Lung (tissue), 12 donors: ENCODE data around the gene ABCB8. TPM values are rescaled to one million over a fixed set of nuclear protein-coding genes. Genes with fewer than 3 reads are reported as not detected.

Experiments used
- ATAC-seq: fragments of 200-7000 bp; cut with Tn5 transposase; one replicate; pipeline ENCODE4 v1.9.1; 2020; ENCODE audit warnings: moderate number of reproducible peaks; ENCODE audit not compliant: insufficient read depth, low FRiP score
- DNase-seq, 3 donors: peaks; one replicate each; pipeline ENCODE4 v3.0.0-alpha.2; 2013 to 2017
- H3K27ac ChIP-seq, 2 donors: one replicate each; pipeline ENCODE4 v1.5.1; 2013; ENCODE audit warnings: mild to moderate bottlenecking in 2 of 2, moderate library complexity in 2 of 2, control low read depth in 1 of 2, inconsistent platforms in 1 of 2, low read depth in 1 of 2, low read length in 1 of 2
- H3K27me3 ChIP-seq, 3 donors: one replicate each; pipeline ENCODE4 v1.5.1; 2013; ENCODE audit warnings: low read length in 2 of 3; ENCODE audit not compliant: control insufficient read depth in 3 of 3, insufficient read depth in 3 of 3
- H3K36me3 ChIP-seq, 4 donors: one replicate each; pipeline ENCODE4 v1.5.1; 2013; ENCODE audit warnings: low read length in 4 of 4, mild to moderate bottlenecking in 1 of 4, moderate library complexity in 1 of 4; ENCODE audit not compliant: control insufficient read depth in 4 of 4, insufficient read depth in 4 of 4
- H3K4me1 ChIP-seq, 5 donors: one replicate each; pipeline ENCODE4 v1.5.1; 2013; ENCODE audit warnings: low read length in 5 of 5, mild to moderate bottlenecking in 2 of 5, moderate library complexity in 1 of 5; ENCODE audit not compliant: control insufficient read depth in 5 of 5, insufficient read depth in 5 of 5
- H3K4me3 ChIP-seq: one replicate; pipeline ENCODE4 v1.5.1; 2013; ENCODE audit warnings: mild to moderate bottlenecking, control low read depth, moderate library complexity
- H3K9ac ChIP-seq, 2 donors: one replicate each; pipeline ENCODE4 v1.5.1; 2013; ENCODE audit warnings: low read length in 2 of 2, control low read depth in 1 of 2; ENCODE audit not compliant: insufficient read depth in 1 of 2
- H3K9me3 ChIP-seq, 4 donors: one replicate each; pipeline ENCODE4 v1.5.1; 2013; ENCODE audit warnings: low read length in 3 of 4, mild to moderate bottlenecking in 1 of 4, moderate library complexity in 1 of 4; ENCODE audit not compliant: control insufficient read depth in 4 of 4, insufficient read depth in 3 of 4
- CTCF ChIP-seq: IDR thresholded peaks from 2 replicates; pipeline ENCODE4 v1.5.1; 2012; ENCODE audit warnings: mild to moderate bottlenecking; ENCODE audit errors: control extremely low read depth, extremely low read depth
- whole genome bisulfite sequencing, 2 donors: extraction: QIAGEN DNeasy Blood & Tissue Kit; methylation state at CpG; one replicate each; pipeline ENCODE4 v1.1.7; 2013; 5-methylcytosine and 5-hydroxymethylcytosine counted together
- polyA plus RNA-seq, 2 donors: library from polyadenylated mRNA; stranded (reverse); fragments of 200-250 nt; gene quantifications; one replicate each; pipeline ENCODE4 v1.2.1, GENCODE V29; 2013
- total RNA-seq, 2 donors: library from RNA; depleted of rRNA in 1 of 2; stranded (reverse); fragments of >200 nt in 1 of 2; gene quantifications; one replicate each; pipeline ENCODE4 v1.2.1, GENCODE V29; 2014 to 2021
- donor health status: control.
- donor health status: control.
- donor health status: Bipolar disorder and iron deficiency.
- donor health status: healthy.
- donor health status: DM: yes; HTN: yes; CAD: no.

The ABCB8 gene
- total and polyA plus RNA-seq, 4 donors, result 21.8 to 61.5 (median 28.8) TPM

DNA sequence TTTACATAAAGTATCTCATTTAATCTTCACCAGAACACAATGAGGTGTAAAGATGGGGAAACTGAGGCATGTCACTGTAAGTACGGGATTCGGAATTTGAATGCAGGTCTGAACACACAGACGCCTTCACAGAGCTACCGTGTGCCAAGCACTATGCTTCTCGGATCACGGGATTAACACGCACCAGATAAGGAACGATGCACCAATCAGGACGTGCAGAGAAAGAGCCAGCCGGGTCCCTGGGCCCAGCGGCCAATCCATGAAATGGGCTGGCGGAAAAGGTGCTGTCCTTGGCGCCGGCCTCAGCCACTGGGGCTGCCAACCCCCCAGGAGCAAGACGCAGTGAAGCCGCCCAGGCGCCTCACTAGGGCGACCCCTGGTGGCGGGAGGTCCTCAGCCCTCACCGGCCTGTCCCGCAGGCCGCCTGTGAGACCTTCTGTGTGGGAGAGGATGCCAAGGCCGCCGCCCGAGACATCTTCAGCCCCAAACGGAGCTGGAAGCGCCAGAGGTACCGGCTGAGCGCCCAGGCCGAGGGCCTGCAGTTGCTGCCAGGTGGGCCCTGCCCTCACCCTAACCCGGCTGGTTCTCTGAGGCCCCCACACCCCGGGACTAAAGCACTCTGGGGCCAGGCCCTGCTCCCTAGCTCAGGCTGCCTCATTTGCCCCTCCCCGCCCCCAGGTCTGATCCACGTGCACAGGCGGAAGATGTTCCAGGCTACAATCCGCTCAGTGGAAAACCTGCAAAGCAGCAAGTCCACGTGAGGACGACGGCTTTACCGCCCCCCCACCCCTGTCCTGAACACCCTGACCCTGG is 19.5 kb upstream of the ABCB8 start:
- WGBS, 2 donors, result 57 to 60% methylated on average over 39 to 40 of the region's 40 CpGs
- Histone ChIP-seq H3K4me3 (no peak overlapping the region), H3K9ac (peak overlapping the region in 1 of 2 donors; percentile 36), H3K27ac (no peak overlapping the region), H3K4me1 (peaks cover 0 to 36% (median 27%) of the 10 kb centered on the region in 5 donors), H3K27me3 (no peaks in the 10 kb centered on the region), H3K9me3 (no peaks in the 10 kb centered on the region), H3K36me3 (peaks cover 0 to 7% (median 0%) of the 10 kb centered on the region in 4 donors)
- peak; percentile 27 for ATAC-seq
- peak in 2 of 3 donors; percentile 63 to 66 for DNase-seq
- no peak for TF ChIP-seq CTCF

GRCh38 chr7:151009327-151010036 is 18.8 kb upstream of the ABCB8 start:
- no peak overlapping the region for H3K27ac ChIP-seq
- no peak overlapping the region for H3K4me3 ChIP-seq
- ATAC-seq (no peak), DNase-seq (peak in 1 of 3 donors; percentile 57)
- 71 to 79% methylated on average over 20 to 22 of the region's 22 CpGs for WGBS, 2 donors
- TF ChIP-seq CTCF, result no peak
- no peaks in the 10 kb centered on the region for H3K9me3 ChIP-seq
- no peak overlapping the region for H3K9ac ChIP-seq
- H3K4me1 ChIP-seq, result peaks cover 0 to 36% (median 27%) of the 10 kb centered on the region in 5 donors
- peaks cover 0 to 7% (median 0%) of the 10 kb centered on the region in 4 donors for H3K36me3 ChIP-seq
- H3K27me3 ChIP-seq, result no peaks in the 10 kb centered on the region

DNA sequence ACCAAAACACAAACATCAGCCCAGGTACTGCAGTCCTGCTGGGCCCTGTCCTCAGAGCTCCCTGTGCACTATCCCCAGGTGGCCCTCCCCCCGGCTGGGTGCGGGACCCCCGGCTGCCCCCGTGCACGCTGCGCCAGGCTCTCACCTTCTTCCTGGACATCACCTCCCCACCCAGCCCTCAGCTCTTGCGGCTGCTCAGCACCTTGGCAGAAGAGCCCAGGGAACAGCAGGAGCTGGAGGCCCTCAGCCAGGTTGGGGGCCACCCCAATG is 18.3 kb upstream of the ABCB8 start:
- WGBS, 2 donors, result 43 to 63% methylated on average over 7 of the region's 7 CpGs
- ATAC-seq (no peak), DNase-seq (no peak)
- Histone ChIP-seq H3K9ac (no peak overlapping the region), H3K9me3 (no peaks in the 10 kb centered on the region), H3K27me3 (no peaks in the 10 kb centered on the region), H3K4me1 (peaks cover 0 to 36% (median 27%) of the 10 kb centered on the region in 5 donors), H3K4me3 (no peak overlapping the region), H3K36me3 (peaks cover 0 to 7% (median 0%) of the 10 kb centered on the region in 4 donors), H3K27ac (no peak overlapping the region)
- no peak for TF ChIP-seq CTCF
